ENCODE results near the gene SERPINA6. TPM values are rescaled to one million over a fixed set of nuclear protein-coding genes. Genes with fewer than 3 reads are reported as not detected.

Gene SERPINA6
- total and polyA plus RNA-seq, 8 donors, result 0.19 TPM; not detected in 7

GRCh38 chr14:94310248-94310647, 12.9 kb downstream of the SERPINA6 start:
- Histone ChIP-seq H3K4me1 (no peaks in the 10 kb centered on the region), H3K4me3 (no peak overlapping the region), H3K36me3 (no peaks in the 10 kb centered on the region), H3K27ac (no peak overlapping the region), H3K27me3 (peaks cover 0 to 6% (median 0%) of the 10 kb centered on the region in 3 donors), H3K9me3 (peaks cover 0 to 16% (median 15%) of the 10 kb centered on the region in 4 donors)
- intact Hi-C loops (cut with DNase I; ENCODE audit: low total_unique reads), result no loop called here
- DNase-seq, result no peak
- 70 to 91% (median 76%) methylated on average over 2 to 3 of the region's 3 CpGs for WGBS, 5 donors
- TF ChIP-seq CTCF (IDR thresholded peaks at IDR 0.05), result no peak
- no peak for TF ChIP-seq POLR2AphosphoS5 (IDR thresholded peaks at IDR 0.05)
- no peak for TF ChIP-seq POLR2A (IDR thresholded peaks at IDR 0.05)

GRCh38 chr14:94309721-94310120, 13.4 kb downstream of the SERPINA6 start:
- DNase-seq, result no peak
- H3K4me3 ChIP-seq, result no peak overlapping the region
- 77 to 93% (median 91%) methylated on average over 10 of the region's 10 CpGs for WGBS, 5 donors

GRCh38 chr14:94307410-94307992, 15.6 kb downstream of the SERPINA6 start:
- no peak overlapping the region for H3K27ac ChIP-seq
- H3K9me3 ChIP-seq, result peaks cover 0 to 16% (median 13%) of the 10 kb centered on the region in 4 donors
- TF ChIP-seq CTCF (IDR thresholded peaks at IDR 0.05) (no peak), POLR2AphosphoS5 (IDR thresholded peaks at IDR 0.05) (no peak)
- H3K36me3 ChIP-seq, result no peaks in the 10 kb centered on the region
- H3K4me3 ChIP-seq, result no peak overlapping the region
- intact Hi-C loops (cut with DNase I; ENCODE audit: low total_unique reads), result no loop called here
- H3K4me1 ChIP-seq, result no peaks in the 10 kb centered on the region
- peaks cover 0 to 6% (median 0%) of the 10 kb centered on the region in 3 donors for H3K27me3 ChIP-seq
- WGBS, 5 donors, result 16 to 66% (median 49%) methylated on average over 5 of the region's 5 CpGs
- DNase-seq, result no peak

More at GRCh38 chr14:94309721-94310120, 13.4 kb downstream of the SERPINA6 start:
- H3K27ac ChIP-seq, result no peak overlapping the region
- TF ChIP-seq POLR2AphosphoS5 (IDR thresholded peaks at IDR 0.05) (no peak), POLR2A (IDR thresholded peaks at IDR 0.05) (no peak), CTCF (IDR thresholded peaks at IDR 0.05) (no peak), EP300 (IDR thresholded peaks at IDR 0.05) (no peak)
- intact Hi-C loops (cut with DNase I; ENCODE audit: low total_unique reads), result no loop called here
- H3K9me3 ChIP-seq, result peaks cover 0 to 16% (median 14%) of the 10 kb centered on the region in 4 donors
- H3K4me1 ChIP-seq, result no peaks in the 10 kb centered on the region
- H3K27me3 ChIP-seq, result peaks cover 0 to 6% (median 0%) of the 10 kb centered on the region in 3 donors
- H3K36me3 ChIP-seq, result no peaks in the 10 kb centered on the region

- intact Hi-C loops (cut with DNase I; ENCODE audit: low total_unique reads), result no loop called here
- Histone ChIP-seq H3K4me3 (no peak overlapping the region), H3K27ac (no peak overlapping the region), H3K4me1 (no peaks in the 10 kb centered on the region), H3K9me3 (peaks cover 0 to 16% (median 13%) of the 10 kb centered on the region in 4 donors), H3K36me3 (no peaks in the 10 kb centered on the region), H3K27me3 (peaks cover 0 to 6% (median 0%) of the 10 kb centered on the region in 3 donors)
- 70 to 76% (median 71%) methylated on average over 12 of the region's 12 CpGs for WGBS, 5 donors
- DNase-seq, result no peak
- no peak for TF ChIP-seq EP300 (IDR thresholded peaks at IDR 0.05)
- TF ChIP-seq POLR2AphosphoS5 (IDR thresholded peaks at IDR 0.05), result no peak
- TF ChIP-seq CTCF (IDR thresholded peaks at IDR 0.05), result no peak
These were observed 16.8 kb downstream of the SERPINA6 start for GRCh38 chr14:94306047-94306978.

Data from stomach (tissue), 9 donors.